HCT116 (cell line): Measurements from ENCODE around the gene TFCP2L1. TPM values are rescaled to one million over a fixed set of nuclear protein-coding genes. Genes with fewer than 3 reads are reported as not detected.

Experiments
- ATAC-seq: fragments of 200-7000 bp; cut with Tn5 transposase; 2 replicates; pipeline ENCODE4 v1.9.1; 2020; ENCODE audit warnings: mild to moderate bottlenecking, moderate library complexity
- BruUV-seq: library from RNA; stranded (reverse); fragments of 400-500 nt; replicated peaks from 2 replicates; lab custom pipeline; 2021; lab: Mats Ljungman, UMichigan
- CTCF ChIA-PET: fragments of 300-600 bp; sonication (Branson Sonifier 250); formaldehyde crosslinking; loops from one replicate; lab custom pipeline; 2021; ENCODE audit warnings: antibody characterized with exemption; lab: Charles Lee
- POLR2A ChIA-PET: fragments of 300-600, 350-600 bp; sonication (Branson Sonifier 250); formaldehyde crosslinking; loops from one replicate; lab custom pipeline; 2021; ENCODE audit warnings: antibody characterized with exemption; lab: Charles Lee
- RAD21 ChIA-PET, 2 experiments: fragments of 300-600 bp; sonication (Branson Sonifier 250); formaldehyde crosslinking; loops; one replicate each; lab custom pipeline; 2023; ENCODE audit warnings: low total read pairs in 2 of 2; ENCODE audit not compliant: uncharacterized antibody in 2 of 2, unreplicated experiment in 2 of 2, low non-redundant PET in 1 of 2; lab: Charles Lee
- DNase-seq: peaks from one replicate; pipeline ENCODE4 v3.0.0-alpha.2; 2010; ENCODE audit warnings: low read depth, low spot score
- H2AFZ ChIP-seq: fragments of 200-600 bp; shearing (Covaris generic), sonication (generic); 2 replicates; pipeline ENCODE4 v1.6.1; 2017; ENCODE audit warnings: low read depth, mixed run types, mixed read lengths, antibody characterized with exemption, low read length; ENCODE audit not compliant: poor library complexity, severe bottlenecking
- H3K27ac ChIP-seq: 2 replicates; pipeline ENCODE4 v1.5.1; 2012; ENCODE audit warnings: low read depth, low read length
- H3K27me3 ChIP-seq: fragments of 200-600 bp; sonication (generic); 2 replicates; pipeline ENCODE4 v1.6.1; 2016; ENCODE audit warnings: mixed run types, low read length, mixed read lengths; ENCODE audit not compliant: insufficient read depth
- H3K36me3 ChIP-seq, 2 experiments: fragments of 200-500 bp in 1 of 2; fragments of 200-600 bp in 1 of 2; sonication (Bioruptor generic) in 1 of 2; sonication (generic) in 1 of 2; 2 replicates each; pipeline versions ENCODE4 v1.5.1 to v1.6.1; 2014 to 2016; ENCODE audit warnings: low read length in 2 of 2, inconsistent platforms in 1 of 2, mixed read lengths in 1 of 2, mixed run types in 1 of 2; ENCODE audit not compliant: insufficient read depth in 2 of 2, control insufficient read depth in 1 of 2
- H3K4me1 ChIP-seq, 2 experiments: fragments of 200-600 bp in 1 of 2; sonication (generic) in 1 of 2; 2 replicates each; pipeline versions ENCODE4 v1.5.1 to v1.6.1; 2012 to 2017; ENCODE audit warnings: low read length in 2 of 2, inconsistent platforms in 1 of 2, mild to moderate bottlenecking in 1 of 2, mixed read lengths in 1 of 2, mixed run types in 1 of 2, moderate library complexity in 1 of 2; ENCODE audit not compliant: insufficient read depth in 2 of 2, control insufficient read depth in 1 of 2
- H3K4me2 ChIP-seq: fragments of 200-600 bp; sonication (generic); 2 replicates; pipeline ENCODE4 v1.6.1; 2017; ENCODE audit warnings: mixed run types, low read length, mixed read lengths
- H3K4me3 ChIP-seq, 2 experiments: fragments of 200-600 bp in 1 of 2; sonication (generic) in 1 of 2; replicated peaks in 1 of 2; 2 replicates each; pipeline ENCODE4 v1.5.1; 2011 to 2016; ENCODE audit warnings: low read length in 2 of 2, control low read depth in 1 of 2, low read depth in 1 of 2, mild to moderate bottlenecking in 1 of 2, mixed read lengths in 1 of 2, mixed run types in 1 of 2
- H3K79me2 ChIP-seq: fragments of 200-600 bp; sonication (generic); 2 replicates; pipeline ENCODE4 v1.6.1; 2017; ENCODE audit warnings: mild to moderate bottlenecking, mixed run types, low read length, moderate library complexity, mixed read lengths; ENCODE audit not compliant: insufficient read depth
- H3K9ac ChIP-seq: fragments of 200-600 bp; sonication (generic); 2 replicates; pipeline ENCODE4 v1.6.1; 2016; ENCODE audit warnings: low read length, mixed read lengths
- H3K9me2 ChIP-seq: fragments of 200-600 bp; sonication (generic), shearing (Covaris generic); 2 replicates; pipeline ENCODE4 v1.6.1; 2017; ENCODE audit warnings: mixed run types, mild to moderate bottlenecking, moderate library complexity; ENCODE audit not compliant: insufficient read depth
- H3K9me3 ChIP-seq, 2 experiments: fragments of 200-500 bp in 1 of 2; fragments of 200-600 bp in 1 of 2; sonication (Bioruptor generic) in 1 of 2; sonication (generic) in 1 of 2; 2 replicates each; pipeline ENCODE4 v1.6.1; 2014 to 2017; ENCODE audit warnings: low read length in 2 of 2, mixed read lengths in 2 of 2, inconsistent platforms in 1 of 2, low read depth in 1 of 2, mild to moderate bottlenecking in 1 of 2, mixed run types in 1 of 2, moderate library complexity in 1 of 2; ENCODE audit not compliant: control insufficient read depth in 1 of 2, insufficient read depth in 1 of 2
- H4K20me1 ChIP-seq: fragments of 200-600 bp; sonication (generic), shearing (Covaris generic); 2 replicates; pipeline ENCODE4 v1.6.1; 2017; ENCODE audit warnings: mixed run types, mild to moderate bottlenecking, moderate library complexity; ENCODE audit not compliant: insufficient read depth
- CBX3 ChIP-seq: IDR thresholded peaks from 2 replicates; pipeline ENCODE4 v1.6.1; 2012; ENCODE audit warnings: low read depth
- CEBPB ChIP-seq: IDR thresholded peaks from 2 replicates; pipeline ENCODE4 v1.6.1; 2012; ENCODE audit warnings: low read depth
- EGR1 ChIP-seq: IDR thresholded peaks from 2 replicates; pipeline ENCODE4 v1.6.1; 2012; ENCODE audit warnings: low read depth
- ELF1 ChIP-seq: IDR thresholded peaks from 2 replicates; pipeline ENCODE4 v1.6.1; 2012; ENCODE audit warnings: low read depth, borderline replicate concordance
- EZH2 ChIP-seq: fragments of 200-600 bp; sonication (generic); IDR thresholded peaks from 2 replicates; pipeline ENCODE4 v1.6.1; 2017; ENCODE audit warnings: antibody characterized with exemption, mixed run types
- FOSL1 ChIP-seq: IDR thresholded peaks from 2 replicates; pipeline ENCODE4 v1.6.1; 2012; ENCODE audit warnings: low read depth
- POLR2A ChIP-seq: IDR thresholded peaks from 2 replicates; pipeline ENCODE4 v1.7.0; 2011; ENCODE audit warnings: borderline replicate concordance; ENCODE audit not compliant: insufficient read depth, insufficient read length; ENCODE audit errors: extremely low read depth
- RAD21 ChIP-seq: IDR thresholded peaks from 2 replicates; pipeline ENCODE4 v1.6.1; 2012; ENCODE audit warnings: low read depth, mild to moderate bottlenecking
- TCF7L2 ChIP-seq: IDR thresholded peaks from 2 replicates; pipeline ENCODE4 v1.7.0; 2011; ENCODE audit warnings: borderline replicate concordance, inconsistent platforms; ENCODE audit not compliant: insufficient read depth, insufficient read length; ENCODE audit errors: extremely low read depth
- YY1 ChIP-seq: IDR thresholded peaks from 2 replicates; pipeline ENCODE4 v1.6.1; 2011; ENCODE audit warnings: low read length, low read depth, moderate library complexity, mild to moderate bottlenecking; ENCODE audit not compliant: insufficient replicate concordance; ENCODE audit errors: extremely low read depth
- ZNF274 ChIP-seq: fragments of 200-500 bp; sonication (Bioruptor generic); IDR thresholded peaks from 2 replicates; pipeline ENCODE4 v1.6.1; 2014; ENCODE audit warnings: mild to moderate bottlenecking, low read depth, low read length, inconsistent platforms
- intact Hi-C: fragments of 100-400 bp; cut with micrococcal nuclease; formaldehyde crosslinking; loops from 2 replicates; pipeline ENCODE4 v1.10.0; 2022
- total RNA-seq: library from RNA; stranded (reverse); gene quantifications from one replicate; pipeline ENCODE4 v1.2.1, GENCODE V29; 2021; ENCODE audit not compliant: unreplicated experiment
- TF ChIP-seq, protein P1 (sequence below), 3 experiments: fragments of 200-600 bp in 1 of 3; sonication (generic) in 1 of 3; IDR thresholded peaks in 2 of 3; conservative IDR thresholded peaks in 1 of 3; 2 replicates each; pipeline ENCODE4 v1.5.1; 2012 to 2017; ENCODE audit warnings: low read depth in 2 of 3, low read length in 2 of 3, antibody characterized with exemption in 1 of 3, borderline replicate concordance in 1 of 3, control low read depth in 1 of 3, mild to moderate bottlenecking in 1 of 3, mixed read lengths in 1 of 3, mixed run types in 1 of 3, moderate library complexity in 1 of 3; ENCODE audit not compliant: insufficient read depth in 1 of 3
- TF ChIP-seq, protein P2 (sequence below): IDR thresholded peaks from 2 replicates; pipeline ENCODE4 v1.6.1; 2012

The TFCP2L1 gene
- total RNA-seq, 1 experiment from 2014 or later, result 8.4 TPM

DNA sequence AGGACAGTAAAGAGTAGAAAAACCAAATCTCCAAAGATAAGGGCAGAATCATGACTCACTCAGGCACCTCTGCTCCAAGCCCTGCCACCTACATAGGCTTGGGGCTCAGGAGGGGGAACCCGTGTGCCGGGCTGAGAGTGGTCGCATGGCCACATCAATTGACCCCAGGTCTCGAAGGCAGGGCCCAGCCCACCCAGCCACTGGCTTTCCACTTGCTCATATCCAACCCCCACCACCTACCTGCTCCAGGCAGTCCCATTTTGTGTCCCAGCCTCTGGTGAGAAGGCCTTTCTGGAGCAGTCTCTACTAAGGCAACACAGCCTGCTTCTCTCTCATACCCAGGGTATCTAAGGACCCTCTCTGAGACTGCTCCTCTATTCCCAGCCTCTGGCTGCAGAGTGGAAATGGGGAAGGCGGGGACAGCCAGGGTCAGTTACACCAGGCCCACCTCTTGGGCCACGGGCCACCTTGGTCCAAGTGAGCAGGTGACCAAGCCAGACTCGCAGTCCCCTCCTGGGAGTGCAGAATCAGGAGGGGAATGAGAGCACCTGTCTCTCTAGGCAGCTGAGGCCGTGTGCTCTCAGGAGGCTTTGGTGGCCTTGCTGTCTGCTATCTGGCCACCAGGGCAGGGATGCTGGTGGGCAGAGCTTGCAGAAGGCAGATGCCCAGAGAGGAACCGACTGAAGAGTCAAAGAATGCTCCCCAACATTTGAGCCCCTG is 20.8 kb downstream of the TFCP2L1 start:
- Histone ChIP-seq H4K20me1 (no peaks in the 10 kb centered on the region), H3K9me2 (no peaks in the 10 kb centered on the region), H3K27ac (no peak overlapping the region), H3K4me1 (no peaks in the 10 kb centered on the region), H3K79me2 (no peaks in the 10 kb centered on the region), H3K9me3 (no peaks in the 10 kb centered on the region), H2AFZ (no peak overlapping the region), H3K9ac (no peak overlapping the region), H3K36me3 (no peaks in the 10 kb centered on the region), H3K4me3 (no peak overlapping the region), H3K27me3 (no peaks in the 10 kb centered on the region), H3K4me2 (no peak overlapping the region)
- ATAC-seq, result peak; percentile 66
- RAD21 ChIA-PET, result no interaction called here
- no TSS peak for BruUV-seq
- intact Hi-C loops, result no loop called here
- POLR2A ChIA-PET, result no interaction called here
- CTCF ChIA-PET, result no interaction called here
- no peak for TF ChIP-seq YY1
- TF ChIP-seq, protein P1, sequence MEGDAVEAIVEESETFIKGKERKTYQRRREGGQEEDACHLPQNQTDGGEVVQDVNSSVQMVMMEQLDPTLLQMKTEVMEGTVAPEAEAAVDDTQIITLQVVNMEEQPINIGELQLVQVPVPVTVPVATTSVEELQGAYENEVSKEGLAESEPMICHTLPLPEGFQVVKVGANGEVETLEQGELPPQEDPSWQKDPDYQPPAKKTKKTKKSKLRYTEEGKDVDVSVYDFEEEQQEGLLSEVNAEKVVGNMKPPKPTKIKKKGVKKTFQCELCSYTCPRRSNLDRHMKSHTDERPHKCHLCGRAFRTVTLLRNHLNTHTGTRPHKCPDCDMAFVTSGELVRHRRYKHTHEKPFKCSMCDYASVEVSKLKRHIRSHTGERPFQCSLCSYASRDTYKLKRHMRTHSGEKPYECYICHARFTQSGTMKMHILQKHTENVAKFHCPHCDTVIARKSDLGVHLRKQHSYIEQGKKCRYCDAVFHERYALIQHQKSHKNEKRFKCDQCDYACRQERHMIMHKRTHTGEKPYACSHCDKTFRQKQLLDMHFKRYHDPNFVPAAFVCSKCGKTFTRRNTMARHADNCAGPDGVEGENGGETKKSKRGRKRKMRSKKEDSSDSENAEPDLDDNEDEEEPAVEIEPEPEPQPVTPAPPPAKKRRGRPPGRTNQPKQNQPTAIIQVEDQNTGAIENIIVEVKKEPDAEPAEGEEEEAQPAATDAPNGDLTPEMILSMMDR (IDR thresholded peaks at IDR 0.05 in 2 of 3, conservative IDR thresholded peaks at IDR 0.05 in 1 of 3; ENCODE audit: borderline replicate concordance in 1 of 3, insufficient read depth in 1 of 3, low read depth in 2 of 3, low read length in 2 of 3), result 0 out of 6 replicates have a peak, but pooled peaks of 1 of the 3 experiments have one; percentile 18
- TF ChIP-seq, all 23 proteins: peak for 1
- DNase-seq, result no peak

DNA sequence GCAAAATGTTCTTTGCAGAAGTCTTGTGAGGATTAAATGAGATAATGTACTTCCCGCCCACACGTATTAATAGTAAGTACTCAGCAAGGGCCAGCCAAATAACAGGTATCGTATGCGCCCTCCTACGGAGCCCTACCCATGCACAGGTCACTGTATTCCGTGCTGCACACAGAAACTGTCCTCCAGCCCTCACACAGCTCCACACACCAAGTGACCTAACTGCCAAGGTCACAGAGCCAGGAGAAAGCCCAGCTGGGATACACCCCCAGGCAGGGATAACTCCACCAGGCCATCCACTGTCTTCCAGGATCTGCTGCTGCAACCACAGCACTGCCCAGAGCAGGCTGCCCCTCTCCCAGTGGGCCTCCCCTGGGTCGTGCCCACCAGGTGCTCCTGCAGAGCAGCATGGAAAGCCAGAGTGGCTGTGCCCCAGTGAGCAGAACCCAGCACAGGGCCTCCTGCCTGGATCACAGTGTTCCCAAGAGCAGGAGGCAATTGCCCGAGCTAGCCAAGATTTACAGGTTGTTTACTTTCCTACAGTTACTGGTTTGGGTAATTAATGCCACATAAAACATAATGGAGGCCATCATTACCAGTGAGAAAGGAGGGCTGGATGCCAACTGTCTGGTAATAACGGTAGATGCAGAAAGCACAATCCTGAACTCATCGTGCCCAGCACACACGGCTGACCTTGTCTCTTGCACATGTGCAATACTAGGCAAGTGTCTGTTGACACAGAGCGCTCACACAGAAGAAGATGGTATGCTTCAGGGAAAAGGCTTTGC is 24.4 kb downstream of the TFCP2L1 start:
- ATAC-seq (no peak), DNase-seq (no peak)
- H3K4me2 ChIP-seq, result no peak overlapping the region
- no peaks in the 10 kb centered on the region for H3K9me2 ChIP-seq
- H3K4me3 ChIP-seq, result no peak overlapping the region
- POLR2A ChIA-PET, result no interaction called here
- no peaks in the 10 kb centered on the region for H3K36me3 ChIP-seq
- H4K20me1 ChIP-seq, result no peaks in the 10 kb centered on the region
- no peaks in the 10 kb centered on the region for H3K4me1 ChIP-seq
- H3K9me3 ChIP-seq, result no peaks in the 10 kb centered on the region
- intact Hi-C loops, result no loop called here
- no TSS peak for BruUV-seq
- H3K79me2 ChIP-seq, result no peaks in the 10 kb centered on the region
- TF ChIP-seq FOSL1, result no peak
- TF ChIP-seq EGR1, result no peak
- TF ChIP-seq YY1, result no peak
- no peak for TF ChIP-seq TCF7L2
- TF ChIP-seq POLR2A, result no peak
- TF ChIP-seq, protein P2, sequence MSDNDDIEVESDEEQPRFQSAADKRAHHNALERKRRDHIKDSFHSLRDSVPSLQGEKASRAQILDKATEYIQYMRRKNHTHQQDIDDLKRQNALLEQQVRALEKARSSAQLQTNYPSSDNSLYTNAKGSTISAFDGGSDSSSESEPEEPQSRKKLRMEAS, result no peak
- no peak for TF ChIP-seq EZH2
- no peak for TF ChIP-seq CEBPB
- TF ChIP-seq RAD21, result no peak
- no peak for TF ChIP-seq ZNF274
- TF ChIP-seq CBX3, result no peak
- no peak for TF ChIP-seq ELF1
- H3K27ac ChIP-seq, result no peak overlapping the region
- no peak overlapping the region for H2AFZ ChIP-seq
- RAD21 ChIA-PET, result no interaction called here
- CTCF ChIA-PET, result no interaction called here
- no peaks in the 10 kb centered on the region for H3K27me3 ChIP-seq
- no peak overlapping the region for H3K9ac ChIP-seq
